ENCODE results near the gene BCR. TPM values are rescaled to one million over a fixed set of nuclear protein-coding genes. Genes with fewer than 3 reads are reported as not detected.

The BCR gene
- polyA plus RNA-seq, 1 donor = 13.9 TPM

GRCh38 chr22:23243859-23244689, 63.8 kb downstream of the BCR start:
- no peak for DNase-seq (ENCODE audit: low read depth)

GRCh38 chr22:23244690-23245044, 64.4 kb downstream of the BCR start:
- DNase-seq (ENCODE audit: low read depth) = no peak

- no peak for DNase-seq (ENCODE audit: low read depth)
These were observed 64.9 kb downstream of the BCR start for GRCh38 chr22:23245045-23245798.

GRCh38 chr22:23245799-23246136, 65.5 kb downstream of the BCR start:
- DNase-seq (ENCODE audit: low read depth) = no peak

- DNase-seq (ENCODE audit: low read depth) = no peak
These were observed 66.9 kb downstream of the BCR start for GRCh38 chr22:23246982-23247766.

GRCh38 chr22:23248583-23248982, 68.3 kb downstream of the BCR start:
- DNase-seq (ENCODE audit: low read depth) = no peak

- no peak for DNase-seq (ENCODE audit: low read depth)
These were observed 69.9 kb downstream of the BCR start for GRCh38 chr22:23250056-23250784.

GRCh38 chr22:23250785-23251363, 70.6 kb downstream of the BCR start:
- DNase-seq (ENCODE audit: low read depth) = no peak

GRCh38 chr22:23251445-23252093, 71.3 kb downstream of the BCR start:
- no peak for DNase-seq (ENCODE audit: low read depth)

GRCh38 chr22:23253475-23254055, 73.3 kb downstream of the BCR start:
- no peak for DNase-seq (ENCODE audit: low read depth)

GRCh38 chr22:23255506-23256170, 75.3 kb downstream of the BCR start:
- DNase-seq (ENCODE audit: low read depth) = no peak

- no peak for DNase-seq (ENCODE audit: low read depth)
These were observed 76.0 kb downstream of the BCR start for GRCh38 chr22:23256171-23256932.

GRCh38 chr22:23256986-23257888, 76.9 kb downstream of the BCR start:
- no peak for DNase-seq (ENCODE audit: low read depth)

GRCh38 chr22:23257889-23258825, 77.8 kb downstream of the BCR start:
- no peak for DNase-seq (ENCODE audit: low read depth)

GRCh38 chr22:23258826-23259170, 78.5 kb downstream of the BCR start:
- no peak for DNase-seq (ENCODE audit: low read depth)

GRCh38 chr22:23259916-23260644, 79.8 kb downstream of the BCR start:
- DNase-seq (ENCODE audit: low read depth) = no peak
